CD4-positive, alpha-beta T cell treated with Interleukin-4 for 1 hour (primary cell): ENCODE data around the gene ABAT.

Source experiments
- DNase-seq, 2 donors: peaks; one replicate each; pipeline ENCODE4 v3.0.0-alpha.2; 2020 to 2022

Gene ABAT

DNA sequence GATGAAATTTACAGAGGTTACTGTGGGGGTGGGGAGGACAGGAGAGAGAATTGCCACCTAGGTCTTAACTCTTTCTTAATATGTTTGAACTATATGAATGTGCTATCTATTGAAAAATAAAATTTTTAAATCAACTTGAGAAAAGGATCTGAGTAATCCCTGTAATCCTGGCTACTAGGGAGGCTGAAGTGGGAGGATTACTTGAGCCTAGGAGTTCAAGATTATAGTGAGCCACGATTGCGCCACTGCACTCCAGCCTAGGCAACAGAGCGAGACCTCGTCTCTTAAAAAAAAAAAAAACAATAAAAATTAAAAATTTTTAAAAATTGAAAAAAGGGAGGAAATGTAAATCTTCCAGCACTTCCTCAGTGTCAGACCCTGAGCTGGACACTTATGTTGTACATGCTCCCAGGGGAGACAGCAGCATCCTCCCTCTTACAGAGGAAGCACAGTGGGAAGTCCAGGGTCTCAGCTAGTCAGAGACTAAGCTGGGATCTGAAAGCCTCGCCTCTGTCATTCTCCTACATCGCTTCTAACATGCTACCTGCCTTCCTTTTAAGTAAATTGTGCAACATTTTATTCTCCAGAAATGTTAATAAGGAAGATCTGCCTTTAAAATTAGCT, 145.1 kb downstream of the ABAT start:
- DNase-seq = no peak

DNA sequence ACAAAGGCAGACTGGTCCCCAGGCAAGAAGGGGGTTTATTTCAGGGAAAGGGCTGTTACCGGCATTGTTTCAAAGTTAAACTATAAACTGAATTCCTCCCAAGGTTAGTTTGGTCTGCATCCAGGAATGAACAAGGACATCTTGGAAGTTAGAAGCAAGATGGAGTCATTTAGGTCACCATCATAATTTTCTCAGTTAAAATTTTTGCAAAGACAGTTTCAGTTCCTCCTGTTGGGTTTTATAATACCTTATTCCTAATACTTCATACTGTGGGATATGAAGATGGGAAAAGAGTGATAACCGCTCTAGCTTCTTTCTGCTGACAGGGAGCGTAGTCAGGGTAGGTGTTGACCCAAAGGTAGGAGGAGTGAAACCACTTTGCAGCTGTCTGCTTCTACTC, 148.0 kb downstream of the ABAT start:
- DNase-seq = no peak

DNA sequence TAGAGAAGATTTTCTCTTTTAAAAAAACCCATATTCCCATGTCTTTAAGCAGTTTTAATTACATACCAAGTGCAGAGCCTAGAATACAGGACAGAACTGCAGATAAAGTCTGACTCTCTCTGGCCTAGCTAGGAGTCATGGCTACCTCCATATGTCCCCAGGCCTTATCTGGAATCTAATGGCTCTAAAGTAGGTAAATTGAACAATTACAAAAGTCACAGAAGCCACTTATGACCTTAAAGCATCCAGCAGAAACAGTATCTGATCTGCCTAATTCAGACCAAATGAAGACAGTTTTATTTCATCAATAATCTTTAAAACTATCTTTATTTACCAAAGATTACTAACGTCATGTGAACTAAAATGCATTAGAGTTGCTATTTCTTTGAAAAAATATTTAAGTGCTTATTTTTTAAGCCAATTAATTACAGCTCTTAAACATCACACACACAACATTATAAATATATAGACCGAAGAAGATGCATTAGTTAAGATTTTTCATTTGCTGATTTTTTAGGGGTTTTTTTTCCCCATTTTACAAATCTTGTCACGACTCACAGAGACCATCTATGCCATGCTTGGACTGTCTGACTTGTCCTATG, 152.0 kb downstream of the ABAT start:
- no peak for DNase-seq

DNA sequence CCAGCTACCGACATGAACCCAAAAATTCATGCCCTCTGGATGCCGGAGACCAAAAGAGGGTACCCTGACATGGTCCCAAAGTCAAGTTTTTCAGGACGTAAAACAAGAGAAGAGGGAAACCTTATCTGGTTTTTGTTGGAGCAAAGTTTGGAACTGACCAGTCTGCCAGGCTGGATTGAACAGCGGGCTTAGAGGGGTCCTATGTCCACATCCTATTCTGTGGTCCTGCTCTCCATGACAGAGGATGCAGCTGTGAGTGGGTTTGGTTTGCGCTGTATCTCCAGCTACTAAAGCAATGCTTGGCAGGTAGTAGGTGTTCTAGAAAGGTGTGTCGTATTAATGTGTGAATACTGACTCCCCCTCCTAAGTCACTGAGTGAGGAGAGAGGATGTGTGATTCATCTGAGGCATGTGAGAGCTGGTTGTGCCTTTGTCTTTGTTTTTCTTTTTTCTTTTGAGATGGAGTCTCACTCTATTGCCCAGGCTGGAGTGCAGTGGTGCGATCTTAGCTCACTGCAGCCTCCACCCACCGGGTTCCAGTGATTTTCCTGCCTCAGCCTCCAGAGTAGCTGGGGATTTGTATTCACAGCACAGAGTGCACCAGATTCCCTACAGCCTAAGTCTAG, 154.2 kb downstream of the ABAT start:
- DNase-seq = no peak

DNA sequence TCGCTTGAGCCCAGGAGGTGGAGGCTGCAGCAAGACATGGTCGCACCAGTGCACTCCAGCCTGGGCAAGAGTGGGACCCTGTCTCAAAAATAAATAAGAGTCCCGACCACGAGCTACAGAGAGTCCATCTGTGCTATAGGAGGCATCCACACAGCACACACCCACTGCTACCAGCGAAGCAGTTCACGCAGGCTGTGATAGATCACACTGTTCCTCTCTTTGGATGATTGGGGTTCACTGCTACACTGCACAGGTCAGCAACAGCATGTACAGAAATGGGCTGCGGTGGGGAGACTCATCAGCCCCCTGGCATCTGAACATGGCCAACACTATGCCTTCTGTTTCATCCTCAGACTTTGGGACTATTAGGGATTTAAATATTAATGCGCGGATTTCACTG, 157.0 kb downstream of the ABAT start:
- DNase-seq = no peak

DNA sequence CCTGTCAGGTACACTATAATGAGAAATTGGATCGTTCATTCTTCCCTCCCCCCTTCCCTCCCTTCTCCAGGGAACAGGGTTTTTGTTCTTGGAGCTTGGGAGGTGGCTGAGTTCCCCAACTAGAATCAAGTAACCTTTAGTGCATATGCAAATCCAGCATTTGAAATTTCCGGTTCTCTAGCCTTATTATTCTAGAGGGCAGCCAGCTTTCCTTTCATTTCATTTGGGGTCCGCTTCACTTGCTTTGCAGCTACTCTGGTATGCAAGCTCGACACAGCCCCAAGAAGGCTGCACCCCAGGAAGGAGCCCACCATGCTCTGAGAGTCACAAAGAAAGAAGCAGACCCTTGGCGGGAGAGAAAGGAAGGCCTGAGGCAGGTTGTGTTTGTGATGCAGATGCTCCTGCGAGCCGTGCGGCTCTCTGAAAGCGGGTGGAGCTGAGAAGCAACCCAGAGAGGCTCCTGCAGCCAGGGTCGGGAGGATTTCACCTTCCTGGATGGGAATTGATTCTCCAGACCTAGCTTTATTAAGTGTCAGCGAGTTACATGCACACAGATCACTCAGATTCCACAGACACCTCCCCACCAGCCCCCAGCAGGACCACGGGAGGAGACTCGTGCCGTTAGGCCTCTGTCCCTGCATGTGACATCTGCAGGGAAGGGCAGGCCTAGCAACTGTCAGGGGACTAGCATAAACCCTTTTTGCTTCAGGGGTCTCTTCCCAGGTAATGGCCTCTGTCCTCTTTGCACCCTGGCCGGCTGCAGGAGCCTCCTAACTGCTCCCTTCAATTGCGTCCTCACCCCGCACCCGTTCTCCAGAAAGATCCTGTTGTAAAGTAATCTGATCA, 157.7 kb downstream of the ABAT start:
- DNase-seq = no peak

DNA sequence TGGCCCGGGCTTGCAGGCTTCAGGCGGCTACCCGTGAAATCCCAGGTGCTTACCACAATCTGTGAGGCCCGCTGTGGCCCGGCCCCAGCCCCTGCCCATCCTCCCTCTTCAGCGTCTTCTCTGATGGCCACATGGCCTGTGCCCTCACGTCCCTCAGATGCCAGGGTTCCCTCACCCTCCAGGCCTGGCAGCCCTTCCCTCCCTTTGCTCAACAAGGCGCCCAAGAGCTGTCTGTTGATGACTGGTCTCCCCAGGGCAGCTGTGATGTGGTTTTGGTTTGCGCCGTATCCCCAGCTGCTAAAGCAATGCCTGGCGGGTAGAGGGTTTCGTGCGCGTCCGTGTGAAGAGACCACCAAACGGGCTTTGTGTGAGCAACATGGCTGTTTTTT, 158.3 kb downstream of the ABAT start:
- DNase-seq = no peak
